GM23248 (cell line): ENCODE results near the gene LIMD2.

Source experiments
- EZH2 ChIP-seq: fragments of 200-600 bp; sonication (generic); IDR thresholded peaks from 2 replicates; pipeline ENCODE4 v1.6.1; 2018; ENCODE audit warnings: antibody characterized with exemption, mild to moderate bottlenecking; ENCODE audit not compliant: insufficient read depth, poor library complexity, severe bottlenecking
- EZH2phosphoT487 ChIP-seq: fragments of 200-600 bp; sonication (generic); IDR thresholded peaks from 2 replicates; pipeline ENCODE4 v1.6.1; 2018; ENCODE audit warnings: antibody characterized with exemption, moderate library complexity, mild to moderate bottlenecking, low read depth; ENCODE audit not compliant: insufficient read depth

DNA sequence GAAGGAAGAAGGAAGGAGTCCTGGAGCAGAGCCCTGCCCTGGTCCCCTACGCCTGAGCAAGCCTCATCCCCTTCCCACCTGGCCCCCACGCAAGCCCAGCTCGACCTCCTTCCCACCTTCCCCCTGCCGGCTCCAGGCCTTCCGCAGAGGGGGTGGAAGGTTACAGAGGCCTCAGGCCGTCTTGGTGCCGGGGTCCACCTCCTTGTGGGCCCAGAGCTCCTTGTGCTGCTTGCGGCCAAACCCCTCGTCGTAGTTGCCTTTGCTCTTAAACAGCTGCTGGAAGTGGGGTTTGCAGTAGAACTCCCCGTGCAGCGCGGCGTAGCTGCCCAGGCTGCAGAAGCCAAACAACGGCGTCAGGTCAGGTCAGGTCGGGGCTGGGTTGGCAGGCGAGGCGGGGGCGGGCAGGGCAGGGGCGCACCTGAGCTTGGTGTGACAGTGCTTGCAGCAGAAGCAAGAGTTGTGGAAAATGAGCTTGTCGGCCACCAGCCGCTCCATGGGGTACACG is 1.5 kb downstream of the LIMD2 start:
- TF ChIP-seq EZH2, result no peak
- TF ChIP-seq EZH2phosphoT487, result no peak
